ENCODE results near the gene DSCAM. TPM values are rescaled to one million over a fixed set of nuclear protein-coding genes. Genes with fewer than 3 reads are reported as not detected.

DSCAM gene
- total RNA-seq, 1 experiment from 2014 or later = not detected

GRCh38 chr21:40425981-40426380 lies 421.0 kb downstream of the DSCAM start:
- in situ Hi-C loops (cut with HindIII; ENCODE audit: low pct_unique_long_range_greater_than_20kb, low sequenced_read_pairs) = no loop called here
- DNase-seq (ENCODE audit: low read depth, low spot score) = no peak

DNA sequence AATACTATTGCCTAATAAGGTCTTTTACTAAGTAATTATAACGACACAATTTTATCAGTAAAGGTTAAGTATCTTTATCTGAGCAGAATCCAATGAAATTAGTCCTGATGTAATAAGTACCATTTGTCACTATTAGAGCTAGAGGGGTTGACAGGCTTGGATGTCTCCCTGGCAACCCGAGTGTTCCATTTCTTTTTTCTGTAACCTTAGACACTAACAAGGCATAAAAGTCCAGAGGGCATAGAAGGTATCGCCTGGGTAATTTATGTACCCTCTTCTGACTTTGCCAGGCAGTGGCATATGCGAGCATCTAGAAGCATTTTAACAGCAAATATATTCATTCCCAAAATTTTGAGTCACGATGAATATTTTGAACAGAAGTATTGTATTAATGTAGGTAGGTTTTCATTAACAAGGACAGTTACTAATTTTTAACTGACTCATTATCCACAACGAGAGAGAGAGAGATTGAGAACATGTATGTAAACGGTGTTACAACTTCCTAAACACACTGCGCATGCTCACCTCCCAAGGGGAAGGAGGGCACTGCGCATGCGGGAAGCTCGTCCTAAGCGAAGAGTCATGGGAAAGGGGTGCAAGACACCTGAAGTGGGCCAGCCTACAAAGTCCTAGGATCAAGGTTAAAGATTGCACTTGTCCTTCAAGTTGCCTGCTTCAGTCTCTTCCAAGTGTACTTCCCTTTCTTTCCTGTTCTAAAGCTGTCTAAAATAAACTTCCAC lies 423.9 kb downstream of the DSCAM start:
- peak; percentile 12 for DNase-seq (ENCODE audit: low read depth, low spot score)
- in situ Hi-C loops (cut with HindIII; ENCODE audit: low pct_unique_long_range_greater_than_20kb, low sequenced_read_pairs) = no loop called here

DNA sequence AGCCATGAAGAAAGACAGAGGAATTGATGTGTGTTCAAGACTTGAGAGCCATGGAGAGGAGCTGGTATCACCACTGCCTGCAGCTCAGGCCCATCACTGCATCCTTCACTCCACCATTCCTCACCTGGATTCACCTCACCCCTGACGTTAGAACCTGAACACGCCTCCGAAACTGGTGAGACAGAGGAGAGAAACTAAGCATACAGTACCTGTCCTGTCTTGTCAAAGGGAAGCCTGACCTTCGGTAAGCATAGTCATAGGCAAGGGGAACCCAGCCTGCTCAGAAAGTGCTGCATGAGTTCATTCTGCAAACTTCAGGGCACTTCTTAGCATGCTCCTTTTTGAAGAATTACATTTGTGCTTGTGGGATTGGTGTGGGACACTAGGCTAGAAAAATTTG lies 425.8 kb downstream of the DSCAM start:
- in situ Hi-C loops (cut with HindIII; ENCODE audit: low pct_unique_long_range_greater_than_20kb, low sequenced_read_pairs) = no loop called here
- no peak for DNase-seq (ENCODE audit: low read depth, low spot score)

GRCh38 chr21:40416572-40416971 lies 430.4 kb downstream of the DSCAM start:
- in situ Hi-C loops (cut with HindIII; ENCODE audit: low pct_unique_long_range_greater_than_20kb, low sequenced_read_pairs) = no loop called here
- no peak for DNase-seq (ENCODE audit: low read depth, low spot score)

DNA sequence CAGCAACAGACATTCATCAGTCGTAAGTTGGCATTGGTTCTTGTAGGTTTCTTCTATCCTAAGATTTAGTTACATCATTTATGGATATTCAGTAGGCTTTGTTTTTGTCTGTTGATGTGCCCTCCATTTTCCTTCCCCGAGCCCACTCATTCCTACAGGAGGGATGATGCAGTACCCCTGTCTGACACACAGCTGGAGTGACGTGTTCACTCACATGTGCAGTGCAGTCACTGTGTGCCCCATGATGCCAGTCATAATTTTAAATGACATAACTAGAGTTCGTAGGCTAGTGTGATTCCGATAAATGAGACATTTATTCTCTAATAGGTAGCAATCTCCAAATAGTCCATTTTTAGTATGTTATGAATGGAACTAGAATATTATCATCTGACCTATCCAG lies 438.4 kb downstream of the DSCAM start:
- in situ Hi-C loops (cut with HindIII; ENCODE audit: low pct_unique_long_range_greater_than_20kb, low sequenced_read_pairs) = no loop called here
- no peak for DNase-seq (ENCODE audit: low read depth, low spot score)

DNA sequence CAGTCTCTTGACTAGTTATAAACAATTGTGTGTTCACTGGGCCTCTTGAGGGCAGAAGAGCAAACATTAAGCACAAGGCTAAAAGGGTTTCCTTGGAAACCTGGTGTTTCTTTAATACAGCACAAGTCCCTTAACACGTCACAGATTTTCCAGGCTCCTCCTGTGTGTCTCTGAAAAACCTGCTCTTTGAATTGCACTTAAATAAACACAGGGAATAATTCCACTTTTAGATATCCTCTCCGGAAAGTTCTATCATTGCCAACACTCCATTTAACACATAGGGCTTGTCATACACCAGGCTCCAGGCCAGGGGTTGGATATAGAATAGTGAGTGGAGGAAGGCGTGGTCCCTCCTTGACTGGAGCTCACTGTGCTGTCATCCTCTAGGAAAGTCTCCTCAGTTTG lies 442.6 kb downstream of the DSCAM start:
- in situ Hi-C loops (cut with HindIII; ENCODE audit: low pct_unique_long_range_greater_than_20kb, low sequenced_read_pairs) = no loop called here
- no peak for DNase-seq (ENCODE audit: low read depth, low spot score)

DNA sequence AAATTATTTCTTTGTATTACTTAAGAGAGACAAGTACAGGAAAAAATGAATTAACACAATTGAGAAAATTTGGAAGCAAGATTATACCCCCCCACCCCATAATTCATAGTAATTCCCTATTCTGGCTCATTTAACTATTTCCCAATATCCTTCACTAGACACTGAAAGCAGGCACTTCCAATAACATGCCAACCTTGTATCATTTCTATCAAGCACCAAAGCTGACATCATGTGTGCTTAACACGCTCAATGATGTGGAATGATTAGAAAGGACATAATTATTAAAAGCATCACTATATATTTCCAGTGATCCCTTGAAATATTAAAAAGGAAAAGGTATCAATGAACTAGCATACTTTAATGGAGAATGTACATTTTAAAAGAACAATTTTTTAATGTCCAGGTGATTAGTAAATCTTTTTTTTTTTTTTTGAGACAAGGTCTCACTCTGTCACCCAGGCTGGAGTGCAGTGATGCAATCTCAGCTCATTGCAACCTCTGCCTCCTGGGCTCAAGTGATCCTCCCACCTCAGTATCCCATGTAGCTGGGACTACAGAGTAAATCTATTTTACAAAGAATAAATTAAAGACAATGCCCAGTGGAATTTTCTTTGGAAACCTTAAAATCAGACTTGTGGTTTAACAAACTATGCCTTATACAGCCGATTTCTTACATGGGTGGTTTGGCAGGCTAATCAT lies 443.9 kb downstream of the DSCAM start:
- in situ Hi-C loops (cut with HindIII; ENCODE audit: low pct_unique_long_range_greater_than_20kb, low sequenced_read_pairs) = no loop called here

GRCh38 chr21:40395732-40396131 lies 451.2 kb downstream of the DSCAM start:
- in situ Hi-C loops (cut with HindIII; ENCODE audit: low pct_unique_long_range_greater_than_20kb, low sequenced_read_pairs) = no loop called here
- no peak for DNase-seq (ENCODE audit: low read depth, low spot score)

More for the DNA sequence above, 443.9 kb downstream of the DSCAM start:
- DNase-seq (ENCODE audit: low read depth, low spot score) = no peak

DNA sequence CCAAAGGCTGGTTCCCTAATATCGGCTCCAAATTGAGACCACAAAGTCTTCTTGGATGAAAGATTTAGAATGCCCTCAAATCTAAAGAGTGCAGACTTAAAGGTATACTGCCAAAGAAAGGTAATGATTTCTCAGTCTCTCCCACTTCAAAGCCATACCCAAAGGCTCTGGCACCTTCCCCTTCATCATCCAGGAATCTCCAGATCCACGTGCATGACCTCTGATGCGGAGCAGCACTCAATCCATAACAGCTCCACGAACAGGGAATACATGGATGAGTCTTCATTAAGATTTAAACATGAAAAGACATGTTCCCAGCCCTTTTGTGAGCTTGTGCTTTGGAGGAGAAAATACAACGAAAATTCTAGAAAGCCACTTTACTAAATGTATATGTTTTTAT lies 453.9 kb downstream of the DSCAM start:
- in situ Hi-C loops (cut with HindIII; ENCODE audit: low pct_unique_long_range_greater_than_20kb, low sequenced_read_pairs) = no loop called here
- no peak for DNase-seq (ENCODE audit: low read depth, low spot score)

- in situ Hi-C loops (cut with HindIII; ENCODE audit: low pct_unique_long_range_greater_than_20kb, low sequenced_read_pairs) = no loop called here
- DNase-seq (ENCODE audit: low read depth, low spot score) = no peak
These were observed 458.9 kb downstream of the DSCAM start for GRCh38 chr21:40388046-40388445.

DNA sequence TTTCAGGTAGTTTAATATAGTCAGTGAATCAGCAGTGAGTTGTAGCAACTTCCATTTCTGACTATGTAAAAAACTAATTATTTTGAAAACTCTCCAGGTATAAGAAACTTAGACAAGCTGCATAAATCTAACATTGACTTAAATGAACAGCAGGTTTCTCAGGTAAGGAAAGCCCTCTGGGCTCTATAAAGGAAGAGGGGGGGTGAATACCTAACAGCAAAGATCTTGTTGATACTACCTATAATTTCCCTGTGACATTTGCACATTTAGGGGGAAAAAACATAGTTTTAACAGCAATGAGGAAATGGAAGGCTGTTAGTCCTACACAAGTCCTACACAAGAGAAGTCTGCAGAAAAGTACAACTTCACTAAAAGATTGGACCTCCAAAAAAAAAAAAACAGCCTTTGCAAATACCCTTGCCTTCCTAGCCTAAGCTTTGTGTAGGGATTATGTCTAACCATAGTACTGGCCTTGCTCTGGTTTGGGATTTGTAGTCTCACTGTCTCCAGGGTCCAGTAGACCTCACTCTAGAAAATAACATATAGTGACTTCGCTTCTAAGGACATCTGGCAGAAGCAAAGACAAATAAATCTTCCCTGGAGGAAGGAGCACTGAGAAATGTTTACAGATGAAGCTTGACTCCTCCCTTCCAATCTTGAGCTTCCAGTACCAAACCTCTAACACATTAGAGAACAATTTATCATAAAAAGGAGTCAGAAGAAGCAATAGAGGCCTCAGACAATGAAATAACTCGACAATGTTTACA lies 459.8 kb downstream of the DSCAM start:
- DNase-seq (ENCODE audit: low read depth, low spot score) = no peak
- in situ Hi-C loops (cut with HindIII; ENCODE audit: low pct_unique_long_range_greater_than_20kb, low sequenced_read_pairs) = no loop called here

DNA sequence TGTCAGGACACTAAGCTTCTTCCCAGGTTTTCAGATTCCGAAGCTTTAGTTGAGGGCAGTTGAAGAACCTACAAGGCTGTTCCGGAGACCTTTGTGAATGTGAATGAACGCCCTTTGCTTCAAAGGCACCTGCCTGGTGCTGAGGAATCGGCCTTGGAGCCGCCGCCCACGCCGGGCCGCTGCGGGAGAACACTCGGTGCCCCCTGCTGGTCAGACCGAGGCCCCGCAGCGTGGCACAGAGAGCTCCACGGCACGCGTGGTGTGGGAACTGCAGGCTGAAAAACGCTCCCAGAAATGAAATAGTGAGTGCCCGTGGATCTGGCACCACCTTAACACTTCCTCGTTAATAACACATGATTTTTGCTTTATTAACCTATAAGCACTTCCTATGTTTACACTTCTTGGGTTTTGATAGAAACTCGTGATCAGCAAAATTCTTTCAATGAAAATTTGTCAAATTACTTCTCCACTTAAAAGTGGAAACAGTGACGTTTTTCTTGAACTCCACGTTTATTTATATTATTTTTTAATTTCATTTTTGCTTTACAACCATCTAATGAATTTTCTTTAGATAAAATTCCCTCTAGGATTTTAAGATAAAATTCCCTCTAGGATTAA lies 460.6 kb downstream of the DSCAM start:
- peak; percentile 51 for DNase-seq (ENCODE audit: low read depth, low spot score)
- in situ Hi-C loops (cut with HindIII; ENCODE audit: low pct_unique_long_range_greater_than_20kb, low sequenced_read_pairs) = no loop called here

DNA sequence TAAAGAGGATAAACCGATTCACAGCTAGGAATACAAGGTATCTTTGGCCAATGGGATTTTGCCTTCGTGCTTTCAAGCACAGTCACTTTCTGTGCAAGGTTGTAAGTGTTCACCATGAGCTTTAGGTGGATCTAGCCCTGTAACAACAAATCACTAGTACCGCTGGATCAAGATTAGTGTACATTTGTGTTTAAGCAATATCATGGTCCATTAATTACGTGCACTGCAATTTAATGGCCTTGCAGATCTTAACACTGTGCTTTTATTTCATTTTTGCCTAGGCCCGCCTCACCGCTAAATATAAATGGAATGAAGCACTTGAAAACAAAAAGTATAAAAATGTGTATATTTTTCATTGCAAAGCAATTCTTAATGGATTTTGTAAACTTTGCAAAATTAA lies 461.1 kb downstream of the DSCAM start:
- in situ Hi-C loops (cut with HindIII; ENCODE audit: low pct_unique_long_range_greater_than_20kb, low sequenced_read_pairs) = no loop called here
- no peak for DNase-seq (ENCODE audit: low read depth, low spot score)

GRCh38 chr21:40383951-40384350 lies 463.0 kb downstream of the DSCAM start:
- in situ Hi-C loops (cut with HindIII; ENCODE audit: low pct_unique_long_range_greater_than_20kb, low sequenced_read_pairs) = no loop called here
- no peak for DNase-seq (ENCODE audit: low read depth, low spot score)

DNA sequence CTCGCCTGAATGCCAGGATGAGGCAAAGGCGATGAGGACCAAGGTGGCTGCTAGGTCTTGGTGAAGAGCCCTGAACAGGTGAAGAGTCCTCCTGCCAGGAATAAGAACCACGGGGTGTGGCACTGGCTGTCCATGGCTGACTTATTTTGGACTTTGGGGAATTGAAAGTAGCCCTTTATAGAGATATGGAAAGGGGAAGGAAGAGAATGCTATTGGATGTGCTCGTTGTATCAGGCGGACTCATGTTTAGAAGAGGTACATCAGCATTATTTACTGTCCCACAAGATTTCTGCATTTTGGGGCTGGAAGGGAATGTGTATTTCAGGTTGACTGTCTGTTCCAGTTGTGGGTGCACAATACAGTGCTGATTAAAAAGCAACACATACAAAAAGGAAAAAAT lies 465.8 kb downstream of the DSCAM start:
- DNase-seq (ENCODE audit: low read depth, low spot score) = no peak
- in situ Hi-C loops (cut with HindIII; ENCODE audit: low pct_unique_long_range_greater_than_20kb, low sequenced_read_pairs) = no loop called here

DNA sequence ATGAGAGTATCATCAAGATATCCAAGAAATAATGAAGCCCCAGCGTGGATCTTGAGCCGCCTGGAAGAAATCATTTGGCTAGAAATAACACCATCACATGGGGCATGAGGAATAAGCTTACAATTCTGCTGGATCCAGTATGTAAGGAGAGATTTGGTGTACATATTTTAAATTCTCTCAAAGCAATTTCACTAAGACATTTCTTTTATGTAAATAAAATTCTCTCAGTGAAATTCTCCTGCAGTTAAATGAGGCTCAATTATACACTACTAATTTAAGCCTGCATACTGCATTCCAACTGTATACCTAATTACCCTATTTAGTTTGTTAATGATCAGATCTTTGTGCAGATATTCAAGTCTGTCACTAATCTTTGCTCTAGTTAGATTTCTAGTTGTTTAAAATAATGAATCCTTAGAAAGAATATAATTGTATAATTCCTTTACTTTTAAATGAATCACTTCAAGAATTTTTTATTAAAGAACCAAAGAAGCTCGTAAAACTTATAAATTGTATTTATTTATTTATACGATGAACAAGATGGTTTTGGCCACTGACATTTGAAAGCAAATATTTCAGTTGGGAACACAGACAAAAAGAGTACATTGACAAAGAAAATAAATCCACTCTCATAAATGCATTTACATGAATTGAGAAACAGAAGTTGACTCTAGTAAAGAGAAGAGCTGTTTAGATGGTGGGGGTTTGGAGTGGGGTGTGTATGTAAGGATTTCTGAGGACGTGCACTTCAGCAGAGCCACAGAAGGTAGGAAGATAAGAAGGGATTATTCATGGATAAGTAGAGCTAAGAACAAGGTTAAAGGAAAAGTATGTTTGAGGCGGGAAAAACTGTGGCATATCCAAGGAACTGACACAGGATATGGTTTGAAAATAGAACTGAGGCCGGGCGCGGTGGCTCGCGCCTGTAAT lies 466.8 kb downstream of the DSCAM start:
- in situ Hi-C loops (cut with HindIII; ENCODE audit: low pct_unique_long_range_greater_than_20kb, low sequenced_read_pairs) = no loop called here
- no peak for DNase-seq (ENCODE audit: low read depth, low spot score)

GRCh38 chr21:40377135-40377534 lies 469.8 kb downstream of the DSCAM start:
- DNase-seq (ENCODE audit: low read depth, low spot score) = no peak
- in situ Hi-C loops (cut with HindIII; ENCODE audit: low pct_unique_long_range_greater_than_20kb, low sequenced_read_pairs) = no loop called here

Measured in SK-MEL-5 (cell line).